ENCODE results near the gene SLC12A6. TPM values are rescaled to one million over a fixed set of nuclear protein-coding genes. Genes with fewer than 3 reads are reported as not detected.

The SLC12A6 gene
- total RNA-seq, 1 experiment from 2014 or later = 19.5 TPM

DNA sequence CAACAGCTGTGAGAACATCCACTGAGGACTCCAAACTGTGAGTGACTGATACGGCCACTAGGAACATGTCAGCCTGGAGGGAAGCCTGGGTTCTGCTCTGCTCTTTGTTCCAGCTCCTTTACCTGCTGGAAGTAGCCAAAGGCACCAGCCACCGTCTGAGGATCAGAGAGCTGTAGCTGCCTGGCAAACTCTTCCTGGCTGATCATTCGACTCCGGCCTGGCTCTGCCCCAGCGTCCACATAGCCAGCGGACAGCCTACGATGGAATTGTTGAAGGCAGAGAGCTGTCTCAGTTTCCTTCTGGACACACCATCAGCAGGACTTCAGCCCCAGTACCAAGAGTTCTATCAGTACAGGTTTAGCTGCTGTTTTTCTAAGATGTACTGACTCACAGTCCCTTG lies 23.7 kb upstream of the SLC12A6 start:
- peaks cover 8% of the 10 kb centered on the region; the same call in 1 of the 2 replicates for H3K36me3 ChIP-seq (ENCODE audit: control insufficient read depth, insufficient read depth, low read length)
- ATAC-seq (no peak), DNase-seq (ENCODE audit: low read depth, low spot score) (no peak)
- H3K27me3 ChIP-seq (ENCODE audit: control insufficient read depth, insufficient read depth, low read length) = no peaks in the 10 kb centered on the region
- TF ChIP-seq CTCF (IDR thresholded peaks at IDR 0.05) (no peak), POLR2AphosphoS5 (IDR thresholded peaks at IDR 0.05; ENCODE audit: low read depth, low read length) (no peak)
- TF ChIP-seq, protein P1, sequence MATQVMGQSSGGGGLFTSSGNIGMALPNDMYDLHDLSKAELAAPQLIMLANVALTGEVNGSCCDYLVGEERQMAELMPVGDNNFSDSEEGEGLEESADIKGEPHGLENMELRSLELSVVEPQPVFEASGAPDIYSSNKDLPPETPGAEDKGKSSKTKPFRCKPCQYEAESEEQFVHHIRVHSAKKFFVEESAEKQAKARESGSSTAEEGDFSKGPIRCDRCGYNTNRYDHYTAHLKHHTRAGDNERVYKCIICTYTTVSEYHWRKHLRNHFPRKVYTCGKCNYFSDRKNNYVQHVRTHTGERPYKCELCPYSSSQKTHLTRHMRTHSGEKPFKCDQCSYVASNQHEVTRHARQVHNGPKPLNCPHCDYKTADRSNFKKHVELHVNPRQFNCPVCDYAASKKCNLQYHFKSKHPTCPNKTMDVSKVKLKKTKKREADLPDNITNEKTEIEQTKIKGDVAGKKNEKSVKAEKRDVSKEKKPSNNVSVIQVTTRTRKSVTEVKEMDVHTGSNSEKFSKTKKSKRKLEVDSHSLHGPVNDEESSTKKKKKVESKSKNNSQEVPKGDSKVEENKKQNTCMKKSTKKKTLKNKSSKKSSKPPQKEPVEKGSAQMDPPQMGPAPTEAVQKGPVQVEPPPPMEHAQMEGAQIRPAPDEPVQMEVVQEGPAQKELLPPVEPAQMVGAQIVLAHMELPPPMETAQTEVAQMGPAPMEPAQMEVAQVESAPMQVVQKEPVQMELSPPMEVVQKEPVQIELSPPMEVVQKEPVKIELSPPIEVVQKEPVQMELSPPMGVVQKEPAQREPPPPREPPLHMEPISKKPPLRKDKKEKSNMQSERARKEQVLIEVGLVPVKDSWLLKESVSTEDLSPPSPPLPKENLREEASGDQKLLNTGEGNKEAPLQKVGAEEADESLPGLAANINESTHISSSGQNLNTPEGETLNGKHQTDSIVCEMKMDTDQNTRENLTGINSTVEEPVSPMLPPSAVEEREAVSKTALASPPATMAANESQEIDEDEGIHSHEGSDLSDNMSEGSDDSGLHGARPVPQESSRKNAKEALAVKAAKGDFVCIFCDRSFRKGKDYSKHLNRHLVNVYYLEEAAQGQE (IDR thresholded peaks at IDR 0.05; ENCODE audit: insufficient read depth in 1 of 2, low read depth in 2 of 2, low read length in 1 of 2) = no peak
- no peak overlapping the region for H3K27ac ChIP-seq (ENCODE audit: low read length)
- ChIA-PET POLR2A (no interaction called here), CTCF (no interaction called here)
- H3K4me3 ChIP-seq (ENCODE audit: low read depth in 2 of 2, low read length in 2 of 2) = no peak overlapping the region
- intact Hi-C loops (cut with micrococcal nuclease; ENCODE audit: unreplicated experiment) (no loop called here), in situ Hi-C loops (cut with HindIII; ENCODE audit: low pct_unique_long_range_greater_than_20kb, low sequenced_read_pairs) (no loop called here)
- H3K9me3 ChIP-seq (ENCODE audit: control insufficient read depth, insufficient read depth, low read depth, low read length) = no peaks in the 10 kb centered on the region
- no TSS peak for BruUV-seq (replicated peaks)
- H3K4me1 ChIP-seq (ENCODE audit: control insufficient read depth, insufficient read depth, low read length) = peaks cover 7% of the 10 kb centered on the region; the same call in 1 of the 2 replicates

- no peak overlapping the region for H3K27ac ChIP-seq (ENCODE audit: low read length)
- 0 out of 2 replicates have a peak, but pooled peaks have one; percentile 40 for ATAC-seq
- CTCF ChIA-PET = interaction anchor here (0.8 kb wide), 1 partner anchor 17 kb away, joined by 12 read pairs; the partner anchor contains the start of genes NOP10 and NUTM1
- no peaks in the 10 kb centered on the region for H3K9me3 ChIP-seq (ENCODE audit: control insufficient read depth, insufficient read depth, low read depth, low read length)
- DNase-seq (ENCODE audit: low read depth, low spot score) = no peak
- no peak overlapping the region for H3K4me3 ChIP-seq (ENCODE audit: low read depth in 2 of 2, low read length in 2 of 2)
- no TSS peak for BruUV-seq (replicated peaks)
- intact Hi-C loops (cut with micrococcal nuclease; ENCODE audit: unreplicated experiment) (no loop called here), in situ Hi-C loops (cut with HindIII; ENCODE audit: low pct_unique_long_range_greater_than_20kb, low sequenced_read_pairs) (no loop called here)
- POLR2A ChIA-PET = no interaction called here
- H3K27me3 ChIP-seq (ENCODE audit: control insufficient read depth, insufficient read depth, low read length) = no peaks in the 10 kb centered on the region
- H3K36me3 ChIP-seq (ENCODE audit: control insufficient read depth, insufficient read depth, low read length) = peaks cover 8% of the 10 kb centered on the region; the same call in 1 of the 2 replicates
- TF ChIP-seq POLR2AphosphoS5 (IDR thresholded peaks at IDR 0.05; ENCODE audit: low read depth, low read length) (no peak), CTCF (IDR thresholded peaks at IDR 0.05) (no peak), TCF7L2 (IDR thresholded peaks at IDR 0.05; ENCODE audit: low read depth, low read length) (no peak), SIN3A (IDR thresholded peaks at IDR 0.05; ENCODE audit: borderline replicate concordance, insufficient read depth, low read depth, low read length) (no peak)
- TF ChIP-seq, protein P1 (IDR thresholded peaks at IDR 0.05; ENCODE audit: insufficient read depth in 1 of 2, low read depth in 2 of 2, low read length in 1 of 2) = no peak
- H3K4me1 ChIP-seq (ENCODE audit: control insufficient read depth, insufficient read depth, low read length) = peaks cover under 1% of the 10 kb centered on the region; the same call in 1 of the 2 replicates
Observed at GRCh38 chr15:34360298-34360697, 22.7 kb upstream of the SLC12A6 start.

Data from Panc1 (cell line).